ENCODE data around the gene USP48.

Gene USP48

DNA sequence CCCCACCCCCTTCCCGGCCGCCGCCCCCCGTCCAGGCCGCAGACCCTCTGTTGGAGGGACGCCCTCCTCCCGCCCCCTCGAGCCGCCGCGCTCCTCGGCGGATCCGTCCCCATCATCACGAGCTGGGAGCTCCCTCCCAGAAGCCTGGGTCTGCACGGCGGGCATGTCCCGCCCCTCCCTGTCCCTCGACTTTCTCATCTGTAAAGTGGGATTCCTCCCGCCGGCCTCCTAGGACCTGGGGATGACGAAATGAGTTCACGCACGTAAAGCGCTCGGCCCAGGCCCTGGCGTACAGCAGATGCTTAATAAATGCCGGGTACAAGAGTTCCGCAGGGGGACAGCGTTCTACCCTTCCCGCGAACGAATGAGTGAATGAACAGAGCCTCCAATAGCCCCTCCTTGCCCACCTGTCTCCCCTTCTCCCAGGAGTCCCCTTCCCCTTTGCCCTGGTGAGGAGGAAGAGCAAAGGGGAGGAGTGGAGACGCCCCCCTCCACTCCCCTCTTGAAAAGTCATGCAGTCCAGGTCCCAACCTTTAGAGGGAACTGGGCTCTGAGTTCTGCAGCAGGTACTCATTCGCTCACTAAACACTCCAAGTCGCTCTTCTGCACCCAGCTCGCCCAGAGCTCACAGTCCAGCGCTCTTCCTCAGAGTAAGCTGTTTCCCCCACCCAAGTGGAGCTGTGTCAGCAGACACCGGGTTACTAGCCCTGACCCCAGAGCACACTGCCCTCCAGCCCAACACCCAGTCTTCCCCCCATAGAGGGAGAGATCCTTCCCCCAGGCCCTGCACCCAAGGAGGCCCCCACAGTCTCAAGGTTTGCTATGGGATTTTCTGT, 130.6 kb downstream of the USP48 start:
- DNase-seq = no peak

- no peak for DNase-seq
Measured at GRCh38 chr1:21651214-21652042, 131.5 kb downstream of the USP48 start.

- no peak for DNase-seq
Measured at GRCh38 chr1:21650400-21650799, 132.5 kb downstream of the USP48 start.

GRCh38 chr1:21649315-21649714, 133.6 kb downstream of the USP48 start:
- no peak for DNase-seq

- no peak for DNase-seq
Measured at GRCh38 chr1:21648791-21649190, 134.2 kb downstream of the USP48 start.

DNA sequence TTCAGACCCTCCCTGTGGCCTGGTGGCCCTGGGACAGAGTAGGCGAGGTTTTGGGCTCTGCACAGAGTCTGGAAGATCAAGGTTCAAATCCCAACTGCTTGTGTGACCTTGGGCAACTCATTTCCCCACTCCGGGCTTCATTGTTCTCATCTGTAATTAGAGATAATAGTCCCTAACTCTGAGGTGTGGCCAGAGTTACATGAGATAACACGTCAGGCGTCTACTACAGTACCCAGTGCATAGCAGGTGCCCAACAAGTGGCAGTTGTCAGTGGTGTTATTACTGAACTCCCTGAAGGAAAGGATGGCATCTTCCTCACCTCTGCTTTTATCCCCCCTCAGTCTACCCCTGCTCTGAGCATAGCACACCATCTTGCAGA, 134.6 kb downstream of the USP48 start:
- no peak for DNase-seq

- no peak for DNase-seq
Measured at GRCh38 chr1:21647431-21648351, 135.3 kb downstream of the USP48 start.

GRCh38 chr1:21645550-21645949, 137.4 kb downstream of the USP48 start:
- no peak for DNase-seq

DNA sequence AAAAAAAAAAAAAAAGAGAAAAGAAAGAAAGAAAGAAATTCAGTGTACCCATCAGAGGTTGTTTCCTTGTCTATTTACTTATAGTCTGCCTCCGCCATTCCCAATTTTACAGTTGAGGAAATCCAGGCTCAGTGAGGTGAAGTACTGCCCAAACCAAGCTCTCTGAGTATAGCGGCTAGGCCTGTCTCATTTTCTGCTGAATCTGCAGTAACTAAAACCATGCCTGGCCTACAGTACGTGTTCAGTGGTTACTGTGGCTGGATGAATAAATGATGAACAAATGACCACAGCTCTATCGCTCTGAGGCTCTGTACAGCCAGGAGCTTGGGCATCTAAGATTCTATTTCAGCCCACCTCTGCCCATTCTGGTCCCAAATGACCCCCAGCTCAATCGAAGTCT, 138.0 kb downstream of the USP48 start:
- DNase-seq = no peak

DNA sequence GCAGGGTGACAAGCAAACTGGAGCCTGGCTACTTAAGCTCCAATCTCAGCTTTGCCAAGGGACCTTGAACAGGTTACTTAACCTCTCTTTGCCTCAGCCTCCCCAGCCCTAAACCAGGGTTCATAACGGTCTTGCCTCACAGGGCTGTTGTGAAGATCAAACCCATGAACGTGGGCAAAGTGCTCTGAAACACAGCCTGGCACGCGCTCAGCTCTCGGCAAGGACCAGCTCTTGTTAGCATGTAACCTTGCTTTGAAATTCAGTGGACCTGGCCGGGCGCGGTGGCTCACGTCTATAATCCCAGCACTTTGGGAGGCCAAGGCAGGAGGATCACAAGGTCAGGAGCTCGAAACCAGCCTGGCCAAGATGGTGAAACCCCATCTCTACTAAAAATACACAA, 138.6 kb downstream of the USP48 start:
- no peak for DNase-seq

GRCh38 chr1:21643624-21644023, 139.3 kb downstream of the USP48 start:
- DNase-seq = no peak

DNA sequence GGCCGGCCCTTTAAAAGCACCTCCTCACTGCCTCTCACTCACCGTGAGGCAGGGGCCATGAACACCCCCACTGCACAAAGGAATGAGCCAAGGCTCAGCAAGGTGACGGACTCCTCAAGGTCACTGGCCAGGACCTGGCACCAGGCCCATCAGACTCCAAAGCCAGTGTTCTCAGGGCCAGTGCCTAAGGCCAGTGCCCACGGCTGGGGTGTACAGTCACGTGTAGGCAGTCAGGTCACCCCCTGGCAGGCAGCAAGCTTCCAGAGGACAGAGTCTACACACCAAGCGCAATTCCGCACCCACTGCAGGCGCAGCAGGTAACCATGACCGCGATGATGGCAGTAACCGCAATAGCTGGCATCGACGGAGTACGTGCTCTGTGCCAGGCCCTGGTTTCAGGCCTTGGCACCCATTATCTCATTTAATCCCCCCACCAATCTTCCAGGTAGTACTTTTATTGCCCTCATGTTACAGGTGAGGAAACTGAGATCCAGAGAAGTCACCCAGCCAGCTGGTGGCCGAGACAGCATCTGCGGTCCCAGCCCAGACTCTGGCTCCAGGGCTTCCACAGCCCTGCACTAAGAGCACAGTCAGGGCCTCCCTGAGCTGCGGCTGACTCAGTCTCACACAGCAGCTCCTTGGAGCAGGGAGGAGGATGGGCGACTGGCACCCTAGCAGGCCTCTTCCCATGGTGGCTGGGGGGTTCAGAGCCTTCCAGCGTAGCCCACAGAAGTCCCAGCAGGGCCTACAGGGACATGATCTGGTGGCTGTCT, 140.8 kb downstream of the USP48 start:
- DNase-seq = no peak

- DNase-seq = no peak
Measured at GRCh38 chr1:21641537-21641936, 141.4 kb downstream of the USP48 start.

- DNase-seq = no peak
Measured at GRCh38 chr1:21641076-21641475, 141.9 kb downstream of the USP48 start.

DNA sequence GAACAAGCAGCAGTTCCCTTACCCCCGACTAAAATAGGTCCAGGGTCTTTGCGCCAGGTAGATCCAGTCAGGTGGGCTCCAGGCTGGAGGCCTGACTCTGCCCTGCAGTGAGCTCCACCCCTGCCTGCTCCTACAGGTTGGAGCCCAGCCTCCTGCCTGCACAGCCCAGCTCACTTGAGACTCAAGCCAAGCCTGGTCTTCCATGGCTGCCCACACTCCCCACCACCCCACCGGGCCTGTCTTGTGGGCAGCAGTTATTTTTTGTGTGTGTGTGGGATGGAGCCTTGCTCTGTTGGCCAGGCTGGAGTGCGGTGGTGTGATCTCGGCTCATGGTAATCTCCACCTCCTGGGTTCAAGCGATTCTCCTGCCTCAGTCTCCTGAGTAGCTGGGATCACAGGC, 142.3 kb downstream of the USP48 start:
- DNase-seq = no peak

DNA sequence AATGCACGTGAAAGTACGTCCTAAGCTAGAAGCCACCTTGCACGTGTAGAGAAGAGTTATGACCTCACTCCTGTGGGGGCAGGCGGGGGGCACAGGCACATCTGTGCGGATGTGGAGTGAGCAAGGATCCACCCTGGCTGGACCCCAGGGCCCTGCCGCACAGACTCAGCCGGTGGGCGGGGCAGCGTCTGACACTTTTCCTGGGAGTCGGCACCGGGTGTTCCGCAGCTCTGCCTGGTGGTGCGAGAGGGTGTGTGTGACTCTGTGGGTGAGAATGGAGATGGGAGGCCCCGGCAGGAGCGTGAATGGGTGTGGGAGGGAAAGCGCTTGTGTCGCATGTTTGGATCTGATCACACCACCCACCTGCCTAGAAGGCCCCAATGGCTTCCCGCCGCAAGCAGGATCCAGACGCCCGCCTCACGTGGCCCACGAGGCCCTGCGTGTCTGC, 143.3 kb downstream of the USP48 start:
- DNase-seq = no peak

DNA sequence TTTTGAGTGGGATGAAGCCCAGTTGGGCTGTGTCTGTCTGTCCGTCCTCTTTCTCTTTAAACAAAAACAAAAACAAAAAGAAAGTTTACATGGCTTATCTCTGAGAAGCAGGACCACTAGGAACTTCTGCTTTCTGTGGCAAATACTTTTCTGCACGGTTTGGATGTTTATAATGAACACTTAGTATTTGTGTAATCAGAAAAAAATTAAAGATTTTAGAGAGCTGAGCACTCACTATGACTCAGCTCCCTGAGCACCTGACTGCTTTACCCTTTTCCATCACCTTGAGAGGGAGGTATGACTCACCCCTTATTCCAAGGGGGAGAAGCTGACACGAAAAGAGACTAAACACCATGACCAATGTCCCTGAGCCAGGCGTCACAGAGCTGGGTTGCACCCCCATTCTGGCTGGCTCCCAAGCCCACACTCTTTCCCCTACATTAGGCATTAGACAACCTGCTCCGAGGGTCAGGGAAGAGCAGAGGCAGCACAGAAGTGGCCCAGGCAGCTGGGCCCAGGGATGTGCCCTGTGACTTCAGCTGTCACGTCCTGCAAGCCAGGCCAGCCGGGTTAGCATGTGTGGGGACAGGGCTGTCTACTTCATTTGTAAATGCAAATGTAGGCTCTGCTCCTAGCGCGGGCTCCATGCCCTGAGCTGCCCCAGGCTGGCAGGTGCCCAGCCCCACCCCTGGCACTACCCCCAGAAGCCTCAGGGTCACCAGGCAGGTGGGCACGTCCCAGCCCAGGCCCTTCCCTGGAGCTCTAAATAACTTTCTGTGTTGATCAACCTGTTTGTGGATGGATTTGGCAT, 144.2 kb downstream of the USP48 start:
- DNase-seq = no peak

- DNase-seq = no peak
Measured at GRCh38 chr1:21637514-21637913, 145.4 kb downstream of the USP48 start.

- DNase-seq = no peak
Measured at GRCh38 chr1:21636029-21636428, 146.9 kb downstream of the USP48 start.

DNA sequence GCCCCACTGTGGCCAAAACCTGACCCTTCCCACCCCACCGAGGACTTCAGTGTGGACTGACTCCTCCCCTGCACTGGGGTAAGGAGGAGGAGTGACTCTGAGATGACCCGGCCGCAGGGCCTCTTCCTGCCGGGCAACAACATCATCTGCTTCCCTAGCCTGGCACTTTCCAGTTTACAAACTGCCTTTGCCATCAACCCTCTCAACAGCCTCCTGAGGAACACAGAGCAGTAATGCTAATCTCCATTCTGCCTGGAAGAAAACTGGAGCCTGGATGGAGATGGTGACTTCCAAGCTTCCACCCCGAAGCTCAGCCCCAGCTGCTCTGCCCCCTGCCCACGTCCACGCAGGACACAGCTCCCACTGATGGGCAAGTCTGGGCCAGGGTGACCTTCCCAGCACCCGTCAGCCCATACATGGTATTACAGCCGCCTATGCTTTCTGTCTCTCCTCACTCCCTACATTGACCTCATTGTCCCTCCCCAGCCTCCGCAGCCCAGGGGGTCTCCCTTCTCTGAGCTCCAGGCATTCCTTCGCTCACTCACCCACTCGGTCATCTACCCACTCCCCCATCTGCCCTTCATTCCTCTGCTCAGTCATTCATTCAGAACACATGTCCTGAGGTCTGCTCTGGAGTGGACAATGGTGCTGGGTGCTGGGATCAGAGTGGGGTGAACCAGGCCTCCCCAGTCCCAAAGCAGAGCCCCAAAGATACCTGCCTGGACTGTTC, 148.0 kb downstream of the USP48 start:
- no peak for DNase-seq

Data from cerebellar nuclear complex (tissue), 1 donor.